HEK293 (cell line): ENCODE measurements around the gene MED20.

Experiments used
- CTCF ChIA-PET: fragments of 350-600 bp; formaldehyde crosslinking; extraction: SDS; loops from one replicate; lab custom pipeline; 2021; ENCODE audit warnings: antibody characterized with exemption; lab: Yijun Ruan, JAX
- POLR2A ChIA-PET: fragments of 300-600 bp; formaldehyde crosslinking; extraction: SDS; loops from one replicate; lab custom pipeline; 2020; ENCODE audit warnings: antibody characterized with exemption, inconsistent platforms; lab: Yijun Ruan, JAX
- H3K27ac ChIP-seq: fragments of 200-500 bp; sonication (Bioruptor generic); 2 replicates; pipeline ENCODE4 v1.5.1; 2014; ENCODE audit warnings: low read depth, low read length, control low read depth, inconsistent platforms; ENCODE audit errors: extremely low read depth
- H3K36me3 ChIP-seq, 2 experiments: fragments of 200-500 bp in 1 of 2; sonication (Bioruptor generic) in 1 of 2; 1 replicate in 1 of 2; 2 replicates in 1 of 2; pipeline ENCODE4 v1.5.1; 2014 to 2017; ENCODE audit warnings: inconsistent platforms in 2 of 2, low read length in 2 of 2; ENCODE audit not compliant: control insufficient read depth in 2 of 2, insufficient read depth in 1 of 2
- H3K4me1 ChIP-seq: fragments of 200-500 bp; sonication (Bioruptor generic); 2 replicates; pipeline ENCODE4 v1.5.1; 2014; ENCODE audit warnings: mild to moderate bottlenecking, low read length, inconsistent platforms; ENCODE audit not compliant: control insufficient read depth, insufficient read depth
- H3K4me3 ChIP-seq: 2 replicates; pipeline ENCODE4 v1.5.1; 2011; ENCODE audit warnings: low read depth, mild to moderate bottlenecking, control low read depth, low read length, moderate library complexity
- H3K9me3 ChIP-seq: fragments of 200-500 bp; sonication (Bioruptor generic); 2 replicates; pipeline ENCODE4 v1.5.1; 2014; ENCODE audit warnings: low read depth, low read length, inconsistent platforms; ENCODE audit not compliant: control insufficient read depth, insufficient read depth
- BCL11A ChIP-seq: fragments of 450-650 bp; formaldehyde crosslinking; IDR thresholded peaks from 2 replicates; pipeline ENCODE4 v1.5.1; 2016; ENCODE audit warnings: low read depth, missing biosample characterization, missing genetic modification characterization
- HIC1 ChIP-seq: fragments of 450-650 bp; formaldehyde crosslinking; IDR thresholded peaks from 2 replicates; pipeline ENCODE4 v1.5.1; 2016; ENCODE audit warnings: missing biosample characterization, missing genetic modification characterization
- HOXA7 ChIP-seq: sonication (generic); formaldehyde crosslinking; IDR thresholded peaks from 2 replicates; pipeline ENCODE4 v1.8.1; 2022; ENCODE audit warnings: missing genetic modification reagents, borderline replicate concordance
- HOXD13 ChIP-seq: sonication (generic); formaldehyde crosslinking; IDR thresholded peaks from 2 replicates; pipeline ENCODE4 v1.8.0; 2022; ENCODE audit warnings: missing genetic modification reagents, borderline replicate concordance
- KLF8 ChIP-seq: fragments of 450-650 bp; formaldehyde crosslinking; IDR thresholded peaks from 2 replicates; pipeline ENCODE4 v1.5.1; 2016; ENCODE audit warnings: missing biosample characterization, missing genetic modification characterization
- SP7 ChIP-seq: fragments of 450-650 bp; formaldehyde crosslinking; IDR thresholded peaks from 2 replicates; pipeline ENCODE4 v1.5.1; 2016; ENCODE audit warnings: missing biosample characterization, missing genetic modification characterization
- ZBTB48 ChIP-seq: fragments of 450-650 bp; formaldehyde crosslinking; IDR thresholded peaks from 2 replicates; pipeline ENCODE4 v1.5.1; 2016; ENCODE audit warnings: missing biosample characterization, missing genetic modification characterization
- ZFHX2 ChIP-seq: fragments of 450-650 bp; formaldehyde crosslinking; conservative IDR thresholded peaks from 2 replicates; pipeline ENCODE4 v1.5.1; 2016; ENCODE audit warnings: missing biosample characterization, missing genetic modification characterization
- ZFP41 ChIP-seq: fragments of 450-650 bp; formaldehyde crosslinking; IDR thresholded peaks from 2 replicates; pipeline ENCODE4 v1.5.1; 2016; ENCODE audit warnings: missing biosample characterization, missing genetic modification characterization, borderline replicate concordance
- ZFP69B ChIP-seq: fragments of 450-650 bp; formaldehyde crosslinking; IDR thresholded peaks from 2 replicates; pipeline ENCODE4 v1.5.1; 2016; ENCODE audit warnings: missing biosample characterization, missing genetic modification characterization
- ZNF140 ChIP-seq: fragments of 450-650 bp; formaldehyde crosslinking; IDR thresholded peaks from 2 replicates; pipeline ENCODE4 v1.5.1; 2016; ENCODE audit warnings: missing biosample characterization, missing genetic modification characterization
- ZNF155 ChIP-seq: fragments of 450-650 bp; formaldehyde crosslinking; IDR thresholded peaks from 2 replicates; pipeline ENCODE4 v1.5.1; 2016; ENCODE audit warnings: missing biosample characterization, missing genetic modification characterization
- ZNF16 ChIP-seq: fragments of 450-650 bp; formaldehyde crosslinking; IDR thresholded peaks from 2 replicates; pipeline ENCODE4 v1.5.1; 2016; ENCODE audit warnings: low read depth, missing biosample characterization, missing genetic modification characterization
- ZNF239 ChIP-seq: fragments of 450-650 bp; formaldehyde crosslinking; IDR thresholded peaks from 2 replicates; pipeline ENCODE4 v1.5.1; 2016; ENCODE audit warnings: missing biosample characterization, missing genetic modification characterization
- ZNF24 ChIP-seq: fragments of 450-650 bp; formaldehyde crosslinking; IDR thresholded peaks from 2 replicates; pipeline ENCODE4 v1.5.1; 2016; ENCODE audit warnings: missing biosample characterization, missing genetic modification characterization
- ZNF324 ChIP-seq: fragments of 450-650 bp; formaldehyde crosslinking; IDR thresholded peaks from 2 replicates; pipeline ENCODE4 v1.5.1; 2016; ENCODE audit warnings: missing biosample characterization, missing genetic modification characterization
- ZNF391 ChIP-seq: fragments of 450-650 bp; formaldehyde crosslinking; IDR thresholded peaks from 2 replicates; pipeline ENCODE4 v1.5.1; 2016; ENCODE audit warnings: low read depth, missing biosample characterization, missing genetic modification characterization, borderline replicate concordance
- ZNF449 ChIP-seq: fragments of 450-650 bp; formaldehyde crosslinking; IDR thresholded peaks from 2 replicates; pipeline ENCODE4 v1.5.1; 2017; ENCODE audit warnings: missing biosample characterization, mild to moderate bottlenecking, missing genetic modification characterization, moderate library complexity
- ZNF561 ChIP-seq: fragments of 450-650 bp; IDR thresholded peaks from 2 replicates; pipeline ENCODE4 v1.5.1; 2018; ENCODE audit warnings: missing biosample characterization, missing genetic modification characterization, borderline replicate concordance
- ZNF585B ChIP-seq: fragments of 450-650 bp; formaldehyde crosslinking; IDR thresholded peaks from 2 replicates; pipeline ENCODE4 v1.5.1; 2016; ENCODE audit warnings: missing biosample characterization, missing genetic modification characterization
- ZNF600 ChIP-seq: fragments of 450-650 bp; formaldehyde crosslinking; IDR thresholded peaks from 2 replicates; pipeline ENCODE4 v1.5.1; 2016; ENCODE audit warnings: missing biosample characterization, missing genetic modification characterization
- ZNF707 ChIP-seq: fragments of 450-650 bp; formaldehyde crosslinking; IDR thresholded peaks from 2 replicates; pipeline ENCODE4 v1.5.1; 2016; ENCODE audit warnings: missing biosample characterization, missing genetic modification characterization
- ZNF776 ChIP-seq: fragments of 450-650 bp; formaldehyde crosslinking; IDR thresholded peaks from 2 replicates; pipeline ENCODE4 v1.5.0; 2017; ENCODE audit warnings: missing biosample characterization, missing genetic modification characterization, borderline replicate concordance
- ZSCAN5A ChIP-seq: fragments of 450-650 bp; formaldehyde crosslinking; IDR thresholded peaks from 2 replicates; pipeline ENCODE4 v1.5.1; 2016; ENCODE audit warnings: missing biosample characterization, missing genetic modification characterization
- TF ChIP-seq, protein P1 (sequence below): fragments of 450-650 bp; formaldehyde crosslinking; IDR thresholded peaks from 2 replicates; pipeline ENCODE4 v1.5.1; 2017; ENCODE audit warnings: missing biosample characterization, missing genetic modification characterization
- TF ChIP-seq, protein P2 (sequence below): fragments of 450-650 bp; formaldehyde crosslinking; IDR thresholded peaks from 2 replicates; pipeline ENCODE4 v1.5.1; 2016; ENCODE audit warnings: missing biosample characterization, missing genetic modification characterization

The MED20 gene

DNA sequence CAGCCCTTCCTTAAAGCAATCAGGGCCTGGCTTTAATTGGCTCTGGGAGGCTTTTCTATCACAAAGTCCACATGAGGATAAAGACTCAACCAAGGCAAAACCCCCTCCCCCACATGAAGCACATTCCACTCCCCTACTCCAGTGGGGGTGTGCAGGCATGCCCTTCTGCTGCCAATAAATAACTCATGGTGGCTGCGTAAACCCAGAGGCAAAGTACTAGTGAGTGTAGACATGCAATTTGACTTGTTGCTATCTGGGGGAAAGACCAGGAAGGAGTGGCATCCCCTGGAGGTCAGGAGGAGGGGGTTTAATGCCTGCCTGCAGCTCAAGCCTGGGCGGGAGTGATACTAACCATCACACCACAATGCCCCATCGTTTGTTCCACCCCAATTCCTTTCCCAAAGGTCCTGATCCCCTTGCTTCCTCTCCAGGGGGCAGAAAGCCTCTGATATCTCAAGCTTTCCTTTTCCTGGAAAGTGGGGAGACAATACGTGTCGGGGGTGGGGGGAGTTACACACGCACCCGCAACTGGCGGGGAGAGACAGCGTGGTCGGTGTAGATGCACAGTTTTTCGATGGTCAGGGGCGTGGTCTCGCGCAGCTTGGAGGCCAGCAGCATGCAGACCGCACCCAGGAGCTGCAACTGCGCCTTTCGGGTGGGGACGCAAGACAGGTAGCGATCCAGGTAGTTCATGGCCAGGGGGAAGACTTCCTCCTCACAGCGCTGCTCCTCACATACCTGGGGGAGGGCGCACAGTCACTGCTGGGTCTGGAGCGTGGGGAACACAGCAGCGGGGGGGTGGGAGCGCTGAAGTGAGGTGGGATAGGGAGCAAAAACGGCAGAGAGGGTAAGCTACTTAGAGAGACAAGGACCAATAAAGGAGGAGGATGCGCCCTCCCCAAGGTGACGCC lies 19.2 kb upstream of the MED20 start (continued):
- TF ChIP-seq ZSCAN5A (tag by site-specific recombination) = no peak

- Histone ChIP-seq H3K9me3 (no peaks in the 10 kb centered on the region), H3K27ac (no peak overlapping the region; the same call in 1 of the 2 replicates), H3K4me1 (peaks cover 20% of the 10 kb centered on the region), H3K4me3 (no peak overlapping the region), H3K36me3 (peaks cover 1 to 42% of the 10 kb centered on the region in 2 experiments)
- ChIA-PET CTCF (interaction anchor here (0.6 to 13.4 kb wide), 17 partner anchors 9 to 372 kb away, joined by 3 to 160 read pairs (median 4); partner anchors contain the start of genes BYSL, MED20 and TOMM6), POLR2A (interaction anchor here (0.5 to 3.3 kb wide), 8 partner anchors 11 to 1625 kb away, joined by 3 to 19 read pairs (median 4); partner anchors contain the start of genes BYSL, MED20 and TAF8)
- TF ChIP-seq ZNF561 (no peak), ZNF585B (tag by site-specific recombination) (no peak), ZBTB48 (tag by site-specific recombination) (peak; percentile 54; the same call in 1 of the 2 replicates), ZFP41 (tag by site-specific recombination) (no peak), HIC1 (no peak), ZNF707 (tag by site-specific recombination) (no peak), ZNF391 (no peak), SP7 (tag by site-specific recombination) (peak; percentile 59), ZNF16 (tag by site-specific recombination) (no peak), HOXD13 (CRISPR knock-in tag) (no peak), ZFHX2 (tag by site-specific recombination) (no peak), KLF8 (tag by site-specific recombination) (no peak), ZFP69B (tag by site-specific recombination) (peak; percentile 90), ZNF324 (tag by site-specific recombination) (no peak), ZNF449 (tag by site-specific recombination) (no peak), ZNF239 (tag by site-specific recombination) (no peak), ZNF600 (tag by site-specific recombination) (0 out of 2 replicates have a peak, but pooled peaks have one; percentile 79), HOXA7 (CRISPR knock-in tag) (no peak), ZNF24 (tag by site-specific recombination) (no peak), ZNF155 (tag by site-specific recombination) (no peak), ZNF140 (tag by site-specific recombination) (no peak), BCL11A (no peak), ZNF776 (tag by site-specific recombination) (no peak)
- TF ChIP-seq, protein P1, sequence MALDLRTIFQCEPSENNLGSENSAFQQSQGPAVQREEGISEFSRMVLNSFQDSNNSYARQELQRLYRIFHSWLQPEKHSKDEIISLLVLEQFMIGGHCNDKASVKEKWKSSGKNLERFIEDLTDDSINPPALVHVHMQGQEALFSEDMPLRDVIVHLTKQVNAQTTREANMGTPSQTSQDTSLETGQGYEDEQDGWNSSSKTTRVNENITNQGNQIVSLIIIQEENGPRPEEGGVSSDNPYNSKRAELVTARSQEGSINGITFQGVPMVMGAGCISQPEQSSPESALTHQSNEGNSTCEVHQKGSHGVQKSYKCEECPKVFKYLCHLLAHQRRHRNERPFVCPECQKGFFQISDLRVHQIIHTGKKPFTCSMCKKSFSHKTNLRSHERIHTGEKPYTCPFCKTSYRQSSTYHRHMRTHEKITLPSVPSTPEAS = no peak
- TF ChIP-seq, protein P2, sequence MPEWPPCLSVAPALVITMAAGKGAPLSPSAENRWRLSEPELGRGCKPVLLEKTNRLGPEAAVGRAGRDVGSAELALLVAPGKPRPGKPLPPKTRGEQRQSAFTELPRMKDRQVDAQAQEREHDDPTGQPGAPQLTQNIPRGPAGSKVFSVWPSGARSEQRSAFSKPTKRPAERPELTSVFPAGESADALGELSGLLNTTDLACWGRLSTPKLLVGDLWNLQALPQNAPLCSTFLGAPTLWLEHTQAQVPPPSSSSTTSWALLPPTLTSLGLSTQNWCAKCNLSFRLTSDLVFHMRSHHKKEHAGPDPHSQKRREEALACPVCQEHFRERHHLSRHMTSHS (tag by site-specific recombination) = no peak
These were observed 18.4 kb upstream of the MED20 start for GRCh38 chr6:41939176-41939847.
